ENCODE measurements around the gene RNGTT.
A peak's percentile ranks its signal among the peaks of the same experiment; 100 is the strongest.

DNA sequence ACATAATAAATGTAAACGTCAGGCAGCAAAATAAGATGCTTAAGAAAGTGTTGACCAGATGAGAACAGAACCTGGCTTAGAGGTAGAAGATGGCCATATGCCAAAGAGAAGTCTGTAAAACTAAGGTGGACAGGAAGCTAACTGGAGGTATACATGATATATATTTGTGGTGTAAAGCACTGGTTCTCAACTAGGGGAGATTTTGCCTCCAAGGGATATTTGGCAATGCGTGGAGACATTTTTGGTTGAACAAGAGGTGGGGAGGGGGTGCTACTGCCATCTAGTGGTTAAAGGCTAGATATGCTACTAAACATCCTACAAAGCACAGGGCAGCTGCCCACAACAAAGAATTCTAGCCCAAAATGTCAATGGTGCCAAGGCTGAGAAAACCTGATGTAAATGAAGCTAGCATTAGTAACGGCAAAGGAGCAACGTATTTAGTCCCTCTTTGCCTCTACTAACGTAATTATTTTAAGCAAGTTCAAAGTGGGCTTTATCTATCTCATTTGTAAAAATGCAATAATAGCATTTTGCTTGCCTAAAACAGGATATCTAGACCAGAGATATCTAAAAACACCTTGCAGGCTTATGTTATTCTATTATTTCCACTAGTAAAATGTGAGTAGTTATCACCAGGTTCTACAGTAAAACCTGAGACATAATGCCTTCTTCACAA lies 182.6 kb downstream of the RNGTT start:
- TF ChIP-seq, protein P1, sequence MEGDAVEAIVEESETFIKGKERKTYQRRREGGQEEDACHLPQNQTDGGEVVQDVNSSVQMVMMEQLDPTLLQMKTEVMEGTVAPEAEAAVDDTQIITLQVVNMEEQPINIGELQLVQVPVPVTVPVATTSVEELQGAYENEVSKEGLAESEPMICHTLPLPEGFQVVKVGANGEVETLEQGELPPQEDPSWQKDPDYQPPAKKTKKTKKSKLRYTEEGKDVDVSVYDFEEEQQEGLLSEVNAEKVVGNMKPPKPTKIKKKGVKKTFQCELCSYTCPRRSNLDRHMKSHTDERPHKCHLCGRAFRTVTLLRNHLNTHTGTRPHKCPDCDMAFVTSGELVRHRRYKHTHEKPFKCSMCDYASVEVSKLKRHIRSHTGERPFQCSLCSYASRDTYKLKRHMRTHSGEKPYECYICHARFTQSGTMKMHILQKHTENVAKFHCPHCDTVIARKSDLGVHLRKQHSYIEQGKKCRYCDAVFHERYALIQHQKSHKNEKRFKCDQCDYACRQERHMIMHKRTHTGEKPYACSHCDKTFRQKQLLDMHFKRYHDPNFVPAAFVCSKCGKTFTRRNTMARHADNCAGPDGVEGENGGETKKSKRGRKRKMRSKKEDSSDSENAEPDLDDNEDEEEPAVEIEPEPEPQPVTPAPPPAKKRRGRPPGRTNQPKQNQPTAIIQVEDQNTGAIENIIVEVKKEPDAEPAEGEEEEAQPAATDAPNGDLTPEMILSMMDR (tag by site-specific recombination; IDR thresholded peaks at IDR 0.05), result peak; percentile 64
- TF ChIP-seq ZNF473 (tag by site-specific recombination; IDR thresholded peaks at IDR 0.05) (no peak), ZNF138 (tag by site-specific recombination; IDR thresholded peaks at IDR 0.05; ENCODE audit: borderline replicate concordance) (no peak), ZNF16 (tag by site-specific recombination; IDR thresholded peaks at IDR 0.05; ENCODE audit: low read depth) (no peak)

Data from HEK293 (cell line).